ENCODE data around the gene VDAC2. TPM values are rescaled to one million over a fixed set of nuclear protein-coding genes. Genes with fewer than 3 reads are reported as not detected.
A peak's percentile ranks its signal among the peaks of the same experiment; 100 is the strongest.
"Not testable (repeated sequence)": the region's sequence is repeated elsewhere in the genome, so short reads cannot be mapped to it uniquely, and the experiment has no call there.

The VDAC2 gene
- total RNA-seq, 1 donor from 2014 or later: 273 TPM

GRCh38 chr10:75199949-75200348, 10.6 kb upstream of the VDAC2 start:
- not testable (repeated sequence) for DNase-seq (ENCODE audit: low read depth)

GRCh38 chr10:75201793-75202307, 8.7 kb upstream of the VDAC2 start:
- DNase-seq (ENCODE audit: low read depth): no peak

DNA sequence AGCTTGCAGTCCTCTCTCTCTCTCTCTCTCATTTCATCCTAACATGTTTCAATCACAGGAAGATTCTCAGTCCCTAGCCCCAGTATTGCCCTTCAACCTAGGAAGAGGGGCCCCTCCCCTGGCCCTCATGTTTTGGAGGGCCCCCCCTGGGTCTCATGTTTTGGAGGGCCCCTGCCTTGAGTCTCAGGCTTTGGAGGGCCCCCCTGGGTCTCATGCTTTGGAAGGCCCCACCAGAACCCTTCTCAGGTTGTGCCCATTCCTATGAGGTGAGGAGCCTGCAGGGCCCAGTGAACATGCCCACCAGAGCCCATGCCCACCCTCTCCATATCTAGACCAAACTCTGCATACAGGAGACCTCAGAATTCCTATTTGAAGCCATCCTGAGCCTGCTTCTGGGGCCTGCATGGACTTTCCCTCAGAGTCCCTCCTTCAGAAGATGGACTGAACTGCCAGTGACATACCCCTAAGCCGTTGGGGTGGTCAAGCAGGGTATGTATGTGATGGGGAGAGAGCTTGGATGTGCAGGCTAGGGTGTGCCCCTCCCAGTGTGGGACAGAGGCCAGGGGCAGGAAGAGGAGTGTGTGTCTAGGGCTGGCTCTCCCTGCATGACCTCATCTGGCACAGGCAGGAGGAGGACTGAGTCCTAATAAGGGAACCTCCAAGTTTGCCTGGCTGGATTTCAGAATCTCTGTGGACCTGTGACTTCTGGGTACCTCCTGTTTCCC, 8.1 kb upstream of the VDAC2 start:
- DNase-seq (ENCODE audit: low read depth): peak; percentile 71

DNA sequence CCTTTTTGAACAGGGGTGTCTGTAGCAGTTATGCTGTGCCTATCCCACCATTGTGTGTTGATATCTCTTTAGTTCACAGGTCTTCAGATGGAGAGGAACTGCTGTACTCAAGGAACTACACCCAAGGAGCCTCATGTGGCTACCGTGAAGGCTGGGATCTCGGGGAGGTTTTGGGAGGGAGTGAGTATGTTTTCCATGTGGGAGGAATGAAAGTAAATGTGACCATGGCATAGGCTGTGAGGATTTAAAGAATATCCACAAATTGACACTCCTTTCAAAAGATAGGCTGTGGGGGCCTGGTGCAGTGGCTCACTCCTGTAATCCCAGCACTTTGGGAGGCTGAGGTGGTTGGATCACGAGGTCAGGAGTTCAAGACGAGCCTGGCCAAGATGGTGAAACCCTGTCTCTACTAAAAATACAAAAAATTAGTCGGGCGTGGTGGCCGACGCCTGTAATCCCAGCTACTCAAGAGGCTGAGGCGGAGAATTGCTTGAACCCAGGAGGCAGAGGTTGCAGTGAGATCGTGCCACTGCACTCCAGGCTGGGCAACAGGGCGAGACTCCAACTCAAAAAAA, 7.5 kb upstream of the VDAC2 start:
- not testable (repeated sequence) for DNase-seq (ENCODE audit: low read depth)

DNA sequence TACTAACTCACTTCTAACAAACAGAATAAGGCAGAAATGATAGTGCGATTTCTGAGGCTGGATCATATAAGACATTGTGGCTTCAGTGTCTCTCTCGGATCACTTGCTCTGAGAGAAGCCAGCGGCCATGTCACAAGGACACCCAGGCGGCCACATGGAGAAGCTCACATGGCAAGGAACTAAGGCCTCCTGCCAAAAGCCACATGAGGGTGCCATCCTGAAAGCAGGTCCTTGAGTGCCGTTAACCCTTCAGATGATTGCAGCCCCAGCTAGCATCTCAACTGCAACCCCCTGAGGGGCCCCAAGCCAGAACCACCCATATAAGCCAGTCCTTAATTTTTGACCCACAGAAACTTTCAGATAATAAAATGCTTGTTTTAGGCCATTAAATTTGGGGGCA, 6.9 kb upstream of the VDAC2 start:
- DNase-seq (ENCODE audit: low read depth): no peak

GRCh38 chr10:75205908-75206307, 4.7 kb upstream of the VDAC2 start:
- DNase-seq (ENCODE audit: low read depth): no peak

DNA sequence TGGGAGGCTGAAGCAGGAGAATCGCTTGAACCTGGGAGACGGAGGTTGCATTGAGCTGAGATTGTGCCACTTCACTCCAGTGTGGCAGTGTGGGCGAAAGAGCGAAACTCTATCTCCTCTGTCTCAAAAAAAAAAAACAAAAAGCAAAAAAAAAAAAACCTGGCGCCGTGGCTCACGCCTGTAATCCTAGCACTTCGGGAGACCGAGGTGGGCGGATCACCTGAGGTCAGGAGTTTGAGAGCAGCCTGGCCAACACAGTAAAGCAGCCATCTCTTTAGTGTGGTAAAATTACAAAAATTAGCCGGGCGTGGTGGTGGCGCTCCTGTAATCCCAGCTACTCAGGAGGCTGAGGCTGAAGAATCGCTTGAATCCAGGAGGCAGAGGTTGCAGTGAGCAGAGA, 4.0 kb upstream of the VDAC2 start:
- not testable (repeated sequence) for DNase-seq (ENCODE audit: low read depth)

- no peak for DNase-seq (ENCODE audit: low read depth)
These were observed 3.3 kb upstream of the VDAC2 start for GRCh38 chr10:75207079-75207856.

DNA sequence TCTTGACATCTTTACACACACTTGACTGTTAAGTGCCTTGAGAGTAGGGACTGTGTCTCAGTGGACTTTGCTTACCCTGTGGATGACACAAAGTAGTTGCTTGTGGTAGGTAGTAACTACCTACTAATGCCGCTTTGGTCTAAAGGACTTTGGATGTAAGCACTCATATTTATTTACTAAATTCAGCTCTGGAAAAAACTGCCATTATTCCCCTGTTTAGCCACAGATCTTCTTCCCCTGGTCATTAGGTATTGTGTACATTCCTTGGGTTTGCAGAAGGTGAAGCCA, 2.8 kb upstream of the VDAC2 start:
- DNase-seq (ENCODE audit: low read depth): no peak

GRCh38 chr10:75208181-75208580, 2.4 kb upstream of the VDAC2 start:
- peak; percentile 84 for DNase-seq (ENCODE audit: low read depth)

GRCh38 chr10:75209086-75209920, 1.3 kb upstream of the VDAC2 start:
- DNase-seq (ENCODE audit: low read depth): no peak

GRCh38 chr10:75209921-75210281, 695 bp upstream of the VDAC2 start:
- peak; percentile 86 for DNase-seq (ENCODE audit: low read depth)

DNA sequence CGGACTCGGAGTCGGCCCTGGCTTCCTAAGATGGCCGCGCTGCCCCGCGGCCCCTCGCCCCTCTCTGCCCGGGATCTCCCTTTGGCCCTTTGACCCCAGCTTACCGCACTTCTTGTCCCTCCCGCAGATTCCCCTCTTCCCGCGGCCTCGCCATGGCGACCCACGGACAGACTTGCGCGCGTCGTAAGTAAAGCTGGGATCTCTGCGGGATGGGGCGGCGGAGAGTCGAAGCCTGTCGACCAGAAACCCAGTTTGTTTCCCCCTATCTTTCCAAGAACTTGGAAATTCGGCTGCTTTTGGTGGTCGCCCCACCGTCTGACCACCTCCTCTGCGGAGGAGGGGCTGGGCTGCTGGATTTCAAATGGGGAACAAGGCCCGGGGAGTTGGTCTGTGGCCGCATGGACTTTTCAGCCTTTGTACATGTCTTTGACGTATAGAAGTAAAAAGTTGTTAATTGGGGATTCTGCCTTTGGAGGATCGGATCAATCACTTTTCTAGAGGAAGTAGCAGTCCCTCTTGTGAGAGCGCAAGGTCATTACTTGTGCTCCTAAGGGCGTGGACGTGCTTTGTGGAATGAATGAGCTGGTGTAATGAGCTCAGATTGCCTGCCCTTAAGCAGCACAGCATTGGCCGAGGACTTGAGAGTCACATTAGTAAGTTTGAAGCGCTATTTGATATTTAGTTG, 553 bp downstream of the VDAC2 start:
- DNase-seq (ENCODE audit: low read depth): peak; percentile 66

GRCh38 chr10:75212343-75212742, 1.7 kb downstream of the VDAC2 start:
- DNase-seq (ENCODE audit: low read depth): no peak

DNA sequence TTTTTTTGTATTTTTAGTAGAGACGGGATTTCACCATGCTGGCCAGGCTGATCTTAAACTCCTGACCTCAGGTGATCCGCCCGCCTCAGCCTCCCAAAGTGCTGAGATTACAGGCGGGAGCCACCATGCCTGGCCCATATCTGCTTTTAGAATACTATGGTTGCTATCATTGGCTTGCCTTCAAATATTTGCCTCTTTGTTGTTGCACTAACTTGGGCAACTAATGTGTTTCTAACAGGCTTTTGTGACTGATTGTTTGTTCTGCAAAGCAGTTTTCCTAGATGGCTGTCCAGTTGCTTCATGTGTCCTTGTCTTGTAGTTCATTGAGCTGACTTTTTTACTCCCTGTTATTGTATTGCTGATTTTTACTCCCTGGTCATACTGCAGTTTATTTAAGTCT, 9.7 kb downstream of the VDAC2 start:
- DNase-seq (ENCODE audit: low read depth): no peak

GRCh38 chr10:75221492-75221891, 10.9 kb downstream of the VDAC2 start:
- DNase-seq (ENCODE audit: low read depth): not testable (repeated sequence)

- no peak for DNase-seq (ENCODE audit: low read depth)
These were observed 12.9 kb downstream of the VDAC2 start for GRCh38 chr10:75223507-75223906.

DNA sequence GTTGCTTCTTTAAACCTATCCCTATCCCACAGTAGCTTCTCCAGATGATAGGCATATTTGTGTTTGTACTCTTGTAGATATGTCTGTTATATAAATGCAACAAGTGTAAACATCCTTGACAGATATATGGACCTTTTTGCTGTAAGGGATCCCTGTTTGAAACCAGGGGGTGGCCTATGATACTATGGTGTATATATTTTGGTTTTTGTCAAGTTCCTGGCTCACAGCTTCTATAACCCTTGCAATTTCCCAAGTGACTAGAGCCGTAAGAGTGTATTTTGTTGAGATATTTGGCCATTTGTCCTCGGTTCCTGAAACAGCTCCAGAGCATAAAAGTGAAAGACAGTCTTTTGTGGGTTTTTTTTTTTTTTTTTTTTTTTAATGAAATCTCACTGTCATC, 15.5 kb downstream of the VDAC2 start:
- DNase-seq (ENCODE audit: low read depth): no peak

- no peak for DNase-seq (ENCODE audit: low read depth)
These were observed 16.1 kb downstream of the VDAC2 start for GRCh38 chr10:75226656-75227055.

DNA sequence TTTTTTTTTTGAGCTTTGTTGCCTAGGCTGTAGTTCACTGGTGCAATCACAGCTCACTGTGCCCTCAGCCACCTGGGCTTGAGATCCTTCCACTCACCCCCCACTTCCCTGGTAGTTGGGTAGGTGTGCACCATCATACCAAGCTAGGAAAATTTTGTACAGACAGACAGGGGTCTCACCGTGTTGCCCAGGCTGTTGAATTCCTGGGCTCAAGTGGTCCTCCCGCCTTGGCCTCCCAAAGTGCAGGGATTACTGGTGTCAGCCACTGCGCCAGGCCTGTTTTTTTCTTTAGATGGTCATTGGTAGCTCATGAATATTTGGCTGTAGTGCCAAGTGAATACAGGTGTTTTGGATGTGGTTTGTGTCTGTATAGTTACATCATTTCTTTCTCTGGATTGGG, 17.7 kb downstream of the VDAC2 start:
- no peak for DNase-seq (ENCODE audit: low read depth)

GRCh38 chr10:75228834-75229233, 18.2 kb downstream of the VDAC2 start:
- DNase-seq (ENCODE audit: low read depth): no peak

Data from myocyte (in vitro differentiated cells).